NCI-H2107 (cell line): ENCODE measurements around the gene PTN.
"Not testable (repeated sequence)": the region's sequence is repeated elsewhere in the genome, so short reads cannot be mapped to it uniquely, and the experiment has no call there.

Experiments used
- DNase-seq: peaks from one replicate; lab custom pipeline; 2025; lab: John Stamatoyannopoulos, UW

PTN gene

DNA sequence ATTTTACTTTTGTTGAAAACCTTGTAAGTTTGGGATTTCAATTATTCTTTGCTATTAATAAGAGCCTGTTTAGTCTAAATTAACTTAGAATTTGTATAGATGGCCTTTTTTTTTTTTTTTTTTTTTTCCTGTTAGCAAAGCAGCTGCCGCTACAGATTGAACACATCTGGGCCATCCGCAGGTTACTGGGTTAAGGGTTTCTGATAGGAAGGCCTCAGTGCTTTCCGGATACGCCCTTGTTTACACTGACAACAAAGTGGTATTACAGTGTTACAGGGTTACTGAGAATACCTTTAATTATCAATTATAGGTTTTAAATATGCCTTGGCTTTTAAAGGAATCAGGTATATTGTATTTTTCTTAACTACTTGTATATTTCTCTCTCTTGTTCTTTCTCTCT lies 76.8 kb downstream of the PTN start:
- DNase-seq, result no peak

- DNase-seq, result not testable (repeated sequence)
Measured at GRCh38 chr7:137265480-137265879, 78.1 kb downstream of the PTN start.

GRCh38 chr7:137262599-137262998 lies 80.9 kb downstream of the PTN start:
- no peak for DNase-seq

DNA sequence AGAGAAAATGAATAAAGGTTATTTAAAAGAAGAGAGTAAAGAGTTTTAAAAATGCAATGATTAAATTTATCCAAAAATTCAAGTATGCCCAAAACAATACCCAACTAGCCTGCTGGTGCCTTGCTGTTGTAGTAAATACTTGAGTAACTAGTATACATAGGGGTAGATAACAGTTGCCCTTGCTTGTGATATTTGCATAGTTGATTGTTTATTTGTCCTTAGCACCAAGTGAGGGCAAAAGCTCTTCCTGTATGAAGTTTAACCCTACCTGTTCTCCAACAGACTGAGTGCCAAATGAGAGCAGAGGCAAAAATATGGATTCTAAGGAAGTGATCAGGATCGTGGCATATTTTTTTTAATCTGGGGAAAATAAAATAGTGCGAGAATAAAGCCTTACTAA lies 85.0 kb downstream of the PTN start:
- DNase-seq, result no peak

DNA sequence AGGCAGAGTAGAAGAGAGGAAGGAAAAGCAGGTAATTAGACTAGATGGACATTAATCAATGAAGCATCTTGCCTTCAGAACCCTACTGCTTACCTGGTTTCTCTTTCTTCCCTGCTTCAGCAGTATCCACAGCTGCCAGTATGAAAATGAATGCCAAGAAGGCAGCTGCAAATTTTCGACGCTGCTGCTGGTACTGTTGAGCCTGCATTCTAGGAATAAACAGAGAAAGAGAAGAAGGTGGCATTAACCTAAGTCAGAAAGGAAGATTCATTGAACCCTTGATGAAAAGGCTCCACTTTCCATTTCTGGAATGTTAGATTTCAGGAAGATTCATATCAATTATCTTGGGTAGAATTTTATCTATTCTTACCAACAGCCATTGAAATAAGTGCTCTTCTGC lies 88.8 kb downstream of the PTN start:
- no peak for DNase-seq

GRCh38 chr7:137245890-137246289 lies 97.6 kb downstream of the PTN start:
- no peak for DNase-seq

DNA sequence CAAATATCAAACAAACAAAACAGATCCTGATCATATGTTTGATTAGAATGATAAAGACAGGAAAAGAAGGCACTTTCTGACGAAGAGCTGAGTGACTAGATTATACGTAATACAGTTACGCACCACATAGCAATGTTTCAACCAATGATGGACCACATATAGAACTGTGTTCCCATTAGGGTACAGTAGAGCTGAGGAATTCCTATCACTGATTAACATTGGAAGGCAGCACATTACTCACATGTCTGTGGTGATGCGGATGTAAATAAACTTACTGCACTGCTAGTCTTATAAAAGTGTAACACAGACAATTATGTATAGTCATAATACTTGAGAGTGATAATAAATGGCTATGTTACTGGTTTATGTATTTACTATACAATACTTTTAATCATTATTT lies 98.3 kb downstream of the PTN start:
- DNase-seq, result no peak

DNA sequence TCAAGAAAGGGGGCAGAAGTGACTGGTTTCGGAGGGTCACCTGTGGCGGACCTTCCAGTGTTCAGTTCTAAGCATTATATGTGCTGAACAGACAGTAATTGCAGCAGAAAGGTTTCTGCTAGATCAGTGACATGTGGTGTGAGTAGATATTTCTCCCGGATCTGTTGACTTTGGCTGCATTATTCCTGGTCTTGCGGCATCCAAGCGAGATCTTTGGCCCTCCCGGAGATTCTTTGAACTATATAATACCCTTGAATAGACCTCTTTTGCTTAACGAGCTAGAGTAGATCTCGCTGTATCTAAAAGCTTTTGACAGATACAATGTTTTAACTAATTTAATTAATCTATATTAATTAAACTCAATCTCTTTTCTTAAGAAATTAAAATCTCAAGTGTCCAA lies 99.8 kb downstream of the PTN start:
- no peak for DNase-seq

GRCh38 chr7:137242616-137243015 lies 100.9 kb downstream of the PTN start:
- no peak for DNase-seq

- DNase-seq, result no peak
Measured at GRCh38 chr7:137241655-137242360, 101.7 kb downstream of the PTN start.

- DNase-seq, result not testable (repeated sequence)
Measured at GRCh38 chr7:137239186-137239585, 104.3 kb downstream of the PTN start.

- no peak for DNase-seq
Measured at GRCh38 chr7:137235434-137235833, 108.1 kb downstream of the PTN start.

DNA sequence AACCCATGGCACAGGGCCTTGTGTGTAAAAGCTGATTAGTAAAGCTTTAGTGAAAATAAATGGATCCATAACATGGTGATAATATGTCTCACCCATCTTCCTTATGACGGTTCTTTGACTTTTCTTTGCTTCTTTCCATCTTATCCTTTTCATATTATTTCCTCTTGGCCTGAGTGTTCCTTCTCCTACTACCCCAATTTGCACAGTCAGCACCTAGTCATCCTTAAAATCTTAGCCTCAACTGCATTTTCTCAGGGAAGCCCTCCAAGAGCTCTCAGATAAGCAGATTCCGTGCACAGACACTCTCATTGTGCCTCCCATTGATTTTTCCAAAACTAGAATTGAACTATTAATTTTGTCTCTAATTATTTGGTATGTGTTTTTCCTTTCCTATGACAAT lies 112.4 kb downstream of the PTN start:
- no peak for DNase-seq

DNA sequence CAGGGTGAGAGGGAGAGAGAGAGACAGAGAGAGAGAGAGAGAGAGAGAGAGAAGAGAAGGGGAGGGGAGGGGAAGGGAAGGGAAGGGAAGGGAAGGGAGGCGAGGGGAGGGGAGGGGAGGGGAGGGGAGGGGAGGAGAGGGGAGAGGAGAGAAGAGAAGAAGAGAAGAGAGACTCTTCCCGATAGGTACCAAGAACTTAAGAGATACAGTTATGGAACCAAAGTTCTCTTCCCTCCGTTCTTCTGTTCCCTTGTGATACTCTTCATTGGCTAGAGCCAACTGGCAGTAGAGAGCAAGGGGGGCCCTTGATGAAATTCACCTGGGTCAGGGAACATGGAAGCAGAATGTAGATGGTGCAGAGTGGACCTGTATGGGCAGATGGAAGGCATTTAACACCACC lies 122.1 kb downstream of the PTN start:
- DNase-seq, result no peak

DNA sequence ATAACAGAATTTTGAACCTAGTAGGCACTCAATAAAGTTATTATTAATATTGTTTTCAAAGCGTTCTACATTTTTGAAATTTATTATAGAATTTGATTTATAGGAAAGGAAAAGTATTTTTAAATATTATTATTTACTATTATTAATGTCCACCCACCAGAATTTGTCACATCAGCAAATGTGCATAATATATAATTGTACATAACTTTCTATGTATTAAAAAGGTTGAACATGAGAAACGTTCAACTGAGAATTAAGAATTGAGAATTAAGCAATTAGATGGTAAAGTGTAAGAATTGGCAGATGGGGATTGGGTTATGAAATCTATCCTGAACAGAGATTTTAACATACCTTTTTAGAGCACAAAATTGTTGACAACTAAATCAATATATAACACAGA lies 129.8 kb downstream of the PTN start:
- DNase-seq, result no peak

DNA sequence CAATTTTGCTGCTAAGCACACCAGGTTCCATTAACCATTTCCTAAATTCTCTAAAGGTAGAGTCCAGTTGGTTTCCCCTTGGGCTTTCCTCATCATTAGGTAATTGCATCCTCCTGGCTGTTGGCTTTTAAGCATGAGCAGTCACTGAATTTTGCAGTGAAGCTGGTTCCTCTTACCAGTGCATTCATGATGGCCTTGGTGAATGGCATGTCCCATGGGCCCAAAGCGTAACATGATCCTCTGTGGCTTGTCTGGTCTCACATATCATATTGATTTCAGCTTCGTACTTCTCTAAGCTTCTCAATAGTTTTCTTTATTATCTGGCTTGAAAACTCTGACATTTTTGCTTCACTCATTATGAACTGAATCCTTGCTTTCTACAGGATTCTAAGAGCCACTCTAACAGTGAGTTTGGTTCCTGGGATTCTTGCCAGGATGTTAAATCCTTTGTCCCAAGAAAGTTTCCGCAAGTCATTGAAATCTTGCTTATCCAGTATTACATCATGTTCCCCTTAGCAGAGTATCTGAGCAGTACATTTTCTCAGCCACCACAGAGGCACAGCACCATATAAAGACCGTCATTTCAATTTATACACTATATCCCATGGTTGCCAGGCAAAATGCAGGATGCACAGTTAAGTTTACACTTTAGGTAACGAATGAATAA lies 134.2 kb downstream of the PTN start:
- peak; percentile 45 for DNase-seq

DNA sequence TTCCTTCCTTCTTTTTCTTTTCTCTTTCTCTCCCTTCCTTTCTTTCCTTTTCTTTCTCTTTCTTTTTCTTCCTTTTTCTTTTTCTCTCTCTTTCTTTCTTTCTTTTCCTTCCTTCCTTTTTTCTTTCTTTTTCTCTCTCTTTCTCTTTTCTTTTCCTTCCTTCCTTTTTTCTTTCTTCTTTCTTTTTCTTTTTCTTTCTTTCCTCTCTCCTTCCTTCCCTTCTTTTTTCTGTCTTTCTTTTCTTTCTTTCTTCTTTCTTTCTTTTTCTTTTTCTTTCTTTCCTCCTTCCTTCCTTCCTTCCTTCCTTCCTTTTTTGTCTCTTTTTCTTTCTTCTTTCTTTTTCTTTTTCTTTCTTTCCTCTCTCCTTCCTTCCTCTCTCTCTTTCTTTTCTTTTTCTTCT lies 136.8 kb downstream of the PTN start:
- no peak for DNase-seq

DNA sequence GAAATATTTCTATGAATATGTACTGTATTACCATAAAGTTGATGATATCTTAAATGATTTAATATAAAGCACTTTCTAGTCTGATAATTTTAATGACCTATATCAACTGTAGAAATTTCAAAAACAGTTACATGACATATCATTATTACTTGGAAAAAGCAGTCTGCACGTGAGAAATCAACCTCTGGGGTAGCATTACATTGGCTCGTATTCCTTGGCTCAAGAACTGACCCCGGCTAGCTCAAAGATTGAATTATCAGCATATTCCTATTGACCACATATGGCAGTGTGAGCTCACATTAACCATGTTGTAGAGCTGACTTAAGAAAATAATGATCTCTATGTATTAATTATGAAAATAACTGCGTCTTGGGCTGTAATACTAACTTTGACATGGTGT lies 139.3 kb downstream of the PTN start:
- DNase-seq, result no peak

GRCh38 chr7:137203351-137203750 lies 140.2 kb downstream of the PTN start:
- DNase-seq, result no peak

DNA sequence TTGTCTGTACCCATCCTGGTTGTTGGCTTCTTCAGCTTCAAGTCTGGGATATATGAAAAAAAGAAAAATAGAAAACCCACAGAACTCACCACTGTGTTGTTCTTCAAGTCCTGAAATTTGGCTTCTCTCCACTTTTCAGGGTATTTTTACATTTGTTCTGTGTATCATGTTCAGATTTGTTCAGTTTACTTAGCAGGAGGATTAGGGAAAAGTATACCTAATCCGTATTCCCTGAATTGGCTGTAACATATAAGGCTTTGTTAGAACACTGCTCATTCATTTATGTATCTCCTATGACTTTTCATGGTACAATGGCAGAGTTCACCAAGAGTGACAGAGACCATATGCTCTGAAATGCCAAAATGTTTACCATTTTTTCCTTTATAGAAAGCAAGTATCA lies 146.9 kb downstream of the PTN start:
- DNase-seq, result no peak

DNA sequence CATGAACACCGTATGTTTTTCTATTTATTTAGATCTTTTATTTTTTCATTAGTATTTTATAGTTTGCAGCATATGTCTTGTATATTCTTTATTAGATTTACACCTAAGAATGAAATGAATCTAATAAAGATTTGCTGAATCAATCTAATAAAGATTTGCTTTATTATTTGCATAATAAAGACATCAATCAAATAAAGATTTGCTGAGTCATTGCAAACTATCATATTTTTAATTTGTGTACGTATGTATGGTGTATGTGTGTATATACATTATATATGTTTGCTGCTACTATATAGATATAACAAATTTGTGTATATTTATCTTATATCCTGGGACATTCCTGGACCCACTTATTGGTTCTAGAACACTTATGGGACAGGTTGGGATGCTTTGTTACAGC lies 147.5 kb downstream of the PTN start:
- DNase-seq, result no peak

GRCh38 chr7:137181619-137182018 lies 161.9 kb downstream of the PTN start:
- DNase-seq, result not testable (repeated sequence)
